Astrocyte (in vitro differentiated cells and primary cell): ENCODE measurements around the gene TAS2R16. TPM values are rescaled to one million over a fixed set of nuclear protein-coding genes. Genes with fewer than 3 reads are reported as not detected.

Experiments used
- DNase-seq: peaks from one replicate; pipeline ENCODE4 v3.0.0-alpha.2; 2010; ENCODE audit warnings: low read depth
- FAIRE-seq: peaks from 2 replicates; lab custom pipeline; 2011; peaks lifted over from hg19 to GRCh38; lab: Jason Lieb, UNC
- H2AFZ ChIP-seq: 2 replicates; pipeline ENCODE4 v1.6.0; 2012; ENCODE audit warnings: low read depth, low read length, inconsistent platforms
- H3K27ac ChIP-seq: 2 replicates; pipeline ENCODE4 v1.5.1; 2011; ENCODE audit warnings: low read depth, low read length, inconsistent platforms
- H3K27me3 ChIP-seq: 2 replicates; pipeline ENCODE4 v1.6.0; 2011; ENCODE audit warnings: low read length, inconsistent platforms; ENCODE audit not compliant: insufficient read depth
- H3K36me3 ChIP-seq: 2 replicates; pipeline ENCODE4 v1.5.1; 2011; ENCODE audit warnings: low read length, inconsistent platforms; ENCODE audit not compliant: insufficient read depth
- H3K4me1 ChIP-seq: 2 replicates; pipeline ENCODE4 v1.5.1; 2011; ENCODE audit warnings: low read length, inconsistent platforms; ENCODE audit not compliant: insufficient read depth
- H3K4me2 ChIP-seq: 2 replicates; pipeline ENCODE4 v1.6.0; 2012; ENCODE audit warnings: low read length, inconsistent platforms
- H3K4me3 ChIP-seq: 2 replicates; pipeline ENCODE4 v1.5.1; 2011; ENCODE audit warnings: low read depth, mild to moderate bottlenecking, low read length, inconsistent platforms; ENCODE audit not compliant: insufficient read depth
- H3K79me2 ChIP-seq: 2 replicates; pipeline ENCODE4 v1.6.0; 2012; ENCODE audit warnings: mild to moderate bottlenecking, low read length, inconsistent platforms; ENCODE audit not compliant: insufficient read depth
- H3K9ac ChIP-seq: 2 replicates; pipeline ENCODE4 v1.6.0; 2012; ENCODE audit warnings: mild to moderate bottlenecking, low read length, inconsistent platforms
- H3K9me3 ChIP-seq: 2 replicates; pipeline ENCODE4 v1.5.1; 2012; ENCODE audit warnings: low read depth, mild to moderate bottlenecking, low read length, inconsistent platforms; ENCODE audit not compliant: insufficient read depth
- H4K20me1 ChIP-seq: 2 replicates; pipeline ENCODE4 v1.6.0; 2012; ENCODE audit warnings: low read length, inconsistent platforms; ENCODE audit not compliant: insufficient read depth
- H3K27ac Mint-ChIP-seq: one replicate; pipeline ENCODE4 v1.8.0; 2021; ENCODE audit warnings: mild to moderate bottlenecking, mixed read lengths; ENCODE audit not compliant: unreplicated experiment
- H3K27me3 Mint-ChIP-seq: one replicate; pipeline ENCODE4 v1.8.0; 2021; ENCODE audit warnings: low read depth, mixed read lengths; ENCODE audit not compliant: unreplicated experiment
- H3K36me3 Mint-ChIP-seq: one replicate; pipeline ENCODE4 v1.8.0; 2021; ENCODE audit warnings: low read depth, mixed read lengths; ENCODE audit not compliant: unreplicated experiment
- H3K4me1 Mint-ChIP-seq: one replicate; pipeline ENCODE4 v1.8.0; 2021; ENCODE audit warnings: low read depth, mixed read lengths; ENCODE audit not compliant: unreplicated experiment
- H3K4me3 Mint-ChIP-seq: one replicate; pipeline ENCODE4 v1.8.0; 2021; ENCODE audit warnings: mild to moderate bottlenecking, moderate library complexity, mixed read lengths; ENCODE audit not compliant: unreplicated experiment
- H3K9me3 Mint-ChIP-seq: one replicate; pipeline ENCODE4 v1.8.0; 2021; ENCODE audit warnings: mild to moderate bottlenecking, mixed read lengths; ENCODE audit not compliant: unreplicated experiment
- CTCF ChIP-seq: IDR thresholded peaks from 2 replicates; pipeline ENCODE4 v1.5.1; 2011; ENCODE audit warnings: low read depth, mild to moderate bottlenecking, inconsistent platforms, low read length, moderate library complexity; ENCODE audit not compliant: insufficient read depth
- EZH2 ChIP-seq: IDR thresholded peaks from 2 replicates; pipeline ENCODE4 v1.6.1; 2012; ENCODE audit warnings: mild to moderate bottlenecking, low read length, inconsistent platforms; ENCODE audit not compliant: insufficient read depth
- total RNA-seq: library from RNA; stranded (reverse); gene quantifications from 2 replicates; pipeline ENCODE4 v1.2.1, GENCODE V29; 2021

Gene TAS2R16
- total RNA-seq, 1 donor from 2014 or later: not detected

GRCh38 chr7:122989041-122989440, 6.5 kb downstream of the TAS2R16 start:
- Histone ChIP-seq H3K27me3 (no peaks in the 10 kb centered on the region), H3K27ac (no peak overlapping the region), H2AFZ (no peak overlapping the region), H3K4me1 (no peaks in the 10 kb centered on the region), H3K4me2 (no peak overlapping the region), H3K9ac (no peak overlapping the region), H4K20me1 (no peaks in the 10 kb centered on the region), H3K9me3 (no peaks in the 10 kb centered on the region), H3K79me2 (no peaks in the 10 kb centered on the region), H3K36me3 (no peaks in the 10 kb centered on the region), H3K4me3 (no peak overlapping the region)
- Mint-ChIP-seq H3K4me1 (no peaks in the 10 kb centered on the region), H3K9me3 (no peaks in the 10 kb centered on the region), H3K4me3 (no peak overlapping the region), H3K27ac (no peak overlapping the region), H3K36me3 (no peaks in the 10 kb centered on the region), H3K27me3 (no peaks in the 10 kb centered on the region)
- DNase-seq (no peak), FAIRE-seq (no peak)
- TF ChIP-seq CTCF (no peak), EZH2 (no peak)

- Histone ChIP-seq H2AFZ (no peak overlapping the region), H3K4me2 (no peak overlapping the region), H3K36me3 (no peaks in the 10 kb centered on the region), H3K27me3 (no peaks in the 10 kb centered on the region), H3K79me2 (no peaks in the 10 kb centered on the region), H3K4me3 (no peak overlapping the region), H3K9ac (no peak overlapping the region), H3K4me1 (no peaks in the 10 kb centered on the region), H3K27ac (no peak overlapping the region), H3K9me3 (no peaks in the 10 kb centered on the region), H4K20me1 (no peaks in the 10 kb centered on the region)
- TF ChIP-seq CTCF (no peak), EZH2 (no peak)
- no peaks in the 10 kb centered on the region for H3K36me3 Mint-ChIP-seq
- no peaks in the 10 kb centered on the region for H3K27me3 Mint-ChIP-seq
- no peaks in the 10 kb centered on the region for H3K4me1 Mint-ChIP-seq
- no peak overlapping the region for H3K27ac Mint-ChIP-seq
- no peak overlapping the region for H3K4me3 Mint-ChIP-seq
- FAIRE-seq: no peak
- no peaks in the 10 kb centered on the region for H3K9me3 Mint-ChIP-seq
- DNase-seq: no peak
Measured at GRCh38 chr7:122988333-122988732, 7.2 kb downstream of the TAS2R16 start.

- Histone ChIP-seq H3K9me3 (no peaks in the 10 kb centered on the region), H3K4me3 (no peak overlapping the region), H3K79me2 (no peaks in the 10 kb centered on the region), H3K4me2 (no peak overlapping the region), H3K4me1 (no peaks in the 10 kb centered on the region), H4K20me1 (no peaks in the 10 kb centered on the region), H3K9ac (no peak overlapping the region), H2AFZ (no peak overlapping the region), H3K36me3 (no peaks in the 10 kb centered on the region), H3K27me3 (no peaks in the 10 kb centered on the region), H3K27ac (no peak overlapping the region)
- DNase-seq (no peak), FAIRE-seq (no peak)
- Mint-ChIP-seq H3K4me3 (no peak overlapping the region), H3K36me3 (no peaks in the 10 kb centered on the region), H3K27ac (no peak overlapping the region), H3K4me1 (no peaks in the 10 kb centered on the region), H3K27me3 (no peaks in the 10 kb centered on the region), H3K9me3 (no peaks in the 10 kb centered on the region)
- TF ChIP-seq CTCF (no peak), EZH2 (no peak)
Measured at GRCh38 chr7:122987463-122987862, 8.0 kb downstream of the TAS2R16 start.
